Peyer's patch (tissue), 4 donors: ENCODE measurements around the gene PRELP.

ENCODE experiments used
- CTCF ChIP-seq, 6 experiments: fragments of 450-650 bp in 4 of 6; fragments of 200-600 bp in 2 of 6; sonication (generic) in 1 of 6; IDR thresholded peaks; one replicate each; pipeline ENCODE4 v1.5.1; 2017 to 2019; ENCODE audit warnings: antibody characterized with exemption in 6 of 6, mild to moderate bottlenecking in 3 of 6, moderate library complexity in 1 of 6
- POLR2A ChIP-seq, 2 donors: fragments of 450-650 bp; IDR thresholded peaks; one replicate each; pipeline ENCODE4 v1.5.1; 2017; ENCODE audit warnings: antibody characterized with exemption in 2 of 2, mild to moderate bottlenecking in 2 of 2, moderate library complexity in 2 of 2

GRCh38 chr1:203536575-203536974, 61.0 kb downstream of the PRELP start:
- no peak for TF ChIP-seq CTCF (IDR thresholded peaks at IDR 0.05)
- no peak for TF ChIP-seq POLR2A (IDR thresholded peaks at IDR 0.05)
